H1 (cell line): ENCODE results near the gene HOXB3. TPM values are rescaled to one million over a fixed set of nuclear protein-coding genes. Genes with fewer than 3 reads are reported as not detected.

ENCODE experiments used
- SIN3A ChIP-seq, 2 experiments: IDR thresholded peaks in 1 of 2; conservative IDR thresholded peaks in 1 of 2; 2 replicates each; pipeline ENCODE4 v1.6.1; 2011 to 2012; ENCODE audit warnings: low read length in 2 of 2, improper control_type of control experiment in 1 of 2, low read depth in 1 of 2, mild to moderate bottlenecking in 1 of 2
- polyA plus RNA-seq, 7 experiments: library from polyadenylated mRNA; depleted of rRNA in 3 of 7; stranded (reverse) in 5 of 7; unstranded in 2 of 7; fragments of >200 nt in 5 of 7; fragments of 200-250 nt in 2 of 7; gene quantifications; 1 replicate in 5 of 7; 2 replicates in 1 of 7; 4 replicates in 1 of 7; pipeline versions ENCODE4 v1.2.1 to v1.2.3, GENCODE V29; 2011 to 2013; ENCODE audit warnings: missing spikeins in 2 of 7, mixed read lengths in 2 of 7
- total RNA-seq: library from RNA; stranded (reverse); fragmentation: NEBNext Ultra II Directional; extraction: Animal tissue kit (Norgen Biotek cat#: 25700); gene quantifications from 2 replicates; pipeline ENCODE4 v1.2.1, GENCODE V29; 2021

Gene HOXB3
- total and polyA plus RNA-seq, 2 of the 8 experiments (the other 6 are each of a cell fraction or from before 2014, with no cell fraction given), result not detected

DNA sequence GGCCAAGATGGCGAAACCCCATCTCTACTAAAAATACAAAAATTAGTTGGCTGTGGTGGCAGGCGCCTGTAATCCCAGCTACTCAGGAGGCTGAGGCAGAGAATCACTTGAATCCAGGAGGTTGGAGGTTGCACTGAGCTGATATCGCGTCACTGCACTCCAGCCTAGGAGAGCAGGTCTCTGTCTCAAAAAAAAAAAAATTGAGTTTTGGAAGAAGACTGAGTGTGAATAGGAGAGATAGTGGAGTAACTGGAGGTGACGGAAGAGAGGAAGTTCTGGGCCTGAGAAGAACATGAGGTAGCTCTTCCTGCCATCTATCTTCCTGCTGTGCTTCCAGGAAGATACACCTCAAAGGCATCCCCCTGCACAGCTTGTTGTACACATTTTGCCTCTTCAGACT is 70.6 kb downstream of the HOXB3 start (continued):
- TF ChIP-seq SIN3A (conservative IDR thresholded peaks at IDR 0.05 in 1 of 2, IDR thresholded peaks at IDR 0.05 in 1 of 2; ENCODE audit: low read depth in 1 of 2, low read length in 2 of 2), result no peak
